Prostate gland (tissue), 2 donors: ENCODE measurements around the gene TPD52L1. TPM values are rescaled to one million over a fixed set of nuclear protein-coding genes. Genes with fewer than 3 reads are reported as not detected.
A peak's percentile ranks its signal among the peaks of the same experiment; 100 is the strongest.

Experiments used
- DNase-seq: peaks from one replicate; pipeline ENCODE4 v3.0.0-alpha.2; 2019; ENCODE audit warnings: low spot score
- H3K27ac ChIP-seq, 2 donors: fragments of 200-600 bp; sonication (generic); 2 replicates each; pipeline ENCODE4 v1.5.1; 2017 to 2019
- H3K27me3 ChIP-seq: fragments of 200-600 bp; sonication (generic); replicated peaks from 2 replicates; pipeline ENCODE4 v1.5.1; 2019; ENCODE audit not compliant: insufficient read depth
- H3K36me3 ChIP-seq, 2 donors: fragments of 200-600 bp; sonication (generic); 1 replicate in 1 of 2; 2 replicates in 1 of 2; pipeline versions ENCODE4 v1.5.1 to v1.8.1; 2017 to 2019
- H3K4me1 ChIP-seq: fragments of 200-600 bp; sonication (generic); replicated peaks from 2 replicates; pipeline ENCODE4 v1.5.1; 2019
- H3K4me3 ChIP-seq, 2 donors: fragments of 200-600 bp; sonication (generic); 2 replicates each; pipeline ENCODE4 v1.5.1; 2017 to 2019
- H3K9me3 ChIP-seq: fragments of 200-600 bp; sonication (generic); 2 replicates; pipeline ENCODE4 v1.5.1; 2017
- CTCF ChIP-seq, 4 experiments: fragments of 200-600 bp in 2 of 4; fragments of 450-650 bp in 2 of 4; sonication (generic) in 2 of 4; IDR thresholded peaks; 1 replicate in 3 of 4; 2 replicates in 1 of 4; pipeline ENCODE4 v1.5.1; 2016 to 2019; ENCODE audit warnings: antibody characterized with exemption in 4 of 4, mild to moderate bottlenecking in 2 of 4, moderate library complexity in 2 of 4
- POLR2A ChIP-seq: fragments of 450-650 bp; IDR thresholded peaks from one replicate; pipeline ENCODE4 v1.6.1; 2016; ENCODE audit warnings: antibody characterized with exemption, mild to moderate bottlenecking
- POLR2AphosphoS5 ChIP-seq: sonication (generic); formaldehyde crosslinking; IDR thresholded peaks from one replicate; pipeline ENCODE4 v1.6.1; 2017; ENCODE audit warnings: antibody characterized with exemption
- whole genome bisulfite sequencing: methylation state at CpG from one replicate; pipeline ENCODE4 v1.1.5; 2018; 5-methylcytosine and 5-hydroxymethylcytosine counted together
- intact Hi-C: fragments of 100-400 bp; cut with DNase I; formaldehyde crosslinking; loops from one replicate; pipeline ENCODE4 v1.14.2; 2022
- total RNA-seq, 2 donors: library from RNA; depleted of rRNA; stranded (reverse); fragments of >200 nt; gene quantifications; one replicate each; pipeline ENCODE4 v1.1.0, GENCODE V29; 2016

Gene TPD52L1
- total RNA-seq, result 100 to 1,000 TPM in 1 of 2 donors, 10 to 100 TPM in 1; 63.9 to 105 TPM

- intact Hi-C loops, result loop anchor here (1.0 to 10.0 kb wide), 4 partner anchors 81 to 801 kb away; partner anchors contain the start of genes HDDC2 and HINT3
These were observed at the start of gene TPD52L1 for GRCh38 chr6:125153391-125154117. Gene TPD52L1, plus strand, starts transcription at chr6:125153773. Its CDS starts 179 bp downstream, at chr6:125153952.

GRCh38 chr6:125104425-125104824 lies 49.1 kb upstream of the TPD52L1 start:
- H3K9me3 ChIP-seq, result no peaks in the 10 kb centered on the region
- WGBS, result 25% methylated on average over 4 of the region's 4 CpGs
- H3K27ac ChIP-seq, result no peak overlapping the region
- no peaks in the 10 kb centered on the region for H3K27me3 ChIP-seq
- intact Hi-C loops, result no loop called here
- H3K4me1 ChIP-seq, result no peaks in the 10 kb centered on the region
- H3K36me3 ChIP-seq, result no peaks in the 10 kb centered on the region
- TF ChIP-seq POLR2AphosphoS5 (no peak), CTCF (IDR thresholded peaks at IDR 0.05) (no peak), POLR2A (no peak)
- no peak overlapping the region for H3K4me3 ChIP-seq
- DNase-seq, result peak; percentile 12

More at GRCh38 chr6:125153391-125154117, at the start of gene TPD52L1:
- Histone ChIP-seq H3K36me3 (no peaks in the 10 kb centered on the region), H3K9me3 (no peaks in the 10 kb centered on the region), H3K4me3 (peak within 1 kb of the TSS; percentile 52 to 68), H3K27me3 (no peaks in the 10 kb centered on the region), H3K4me1 (peaks cover 5% of the 10 kb centered on the region), H3K27ac (peak within 1 kb of the TSS; percentile 85 to 90)
- peak; percentile 85 for DNase-seq
- peak; percentile 44 for TF ChIP-seq POLR2A
- peak; percentile 78 to 92 (median 88) for TF ChIP-seq CTCF (IDR thresholded peaks at IDR 0.05)
- TF ChIP-seq POLR2AphosphoS5, result peak; percentile 78
- WGBS, result under 1% methylated on average over 47 of the region's 47 CpGs

- Histone ChIP-seq H3K36me3 (no peaks in the 10 kb centered on the region), H3K4me3 (no peak overlapping the region), H3K27me3 (no peaks in the 10 kb centered on the region), H3K27ac (no peak overlapping the region), H3K9me3 (no peaks in the 10 kb centered on the region), H3K4me1 (no peaks in the 10 kb centered on the region)
- WGBS, result 91% methylated on average over 5 of the region's 5 CpGs
- TF ChIP-seq POLR2A (no peak), CTCF (IDR thresholded peaks at IDR 0.05) (no peak), POLR2AphosphoS5 (no peak)
- intact Hi-C loops, result no loop called here
- DNase-seq, result no peak
These were observed 46.5 kb upstream of the TPD52L1 start for GRCh38 chr6:125107048-125107447.

GRCh38 chr6:125107896-125108295 lies 45.7 kb upstream of the TPD52L1 start:
- TF ChIP-seq POLR2AphosphoS5 (no peak), CTCF (IDR thresholded peaks at IDR 0.05) (no peak), POLR2A (no peak)
- DNase-seq, result no peak
- intact Hi-C loops, result no loop called here

GRCh38 chr6:125110056-125110455 lies 43.5 kb upstream of the TPD52L1 start:
- 95% methylated on average over 1 of the region's 1 CpG for WGBS
- no peak for TF ChIP-seq POLR2A
- TF ChIP-seq CTCF (IDR thresholded peaks at IDR 0.05), result no peak
- TF ChIP-seq POLR2AphosphoS5, result no peak
- H3K4me1 ChIP-seq, result no peaks in the 10 kb centered on the region
- no peaks in the 10 kb centered on the region for H3K27me3 ChIP-seq
- H3K9me3 ChIP-seq, result no peaks in the 10 kb centered on the region
- no peak overlapping the region for H3K27ac ChIP-seq
- intact Hi-C loops, result no loop called here
- no peaks in the 10 kb centered on the region for H3K36me3 ChIP-seq
- H3K4me3 ChIP-seq, result no peak overlapping the region
- no peak for DNase-seq

More at GRCh38 chr6:125107896-125108295, 45.7 kb upstream of the TPD52L1 start:
- H3K27ac ChIP-seq, result no peak overlapping the region
- H3K36me3 ChIP-seq, result no peaks in the 10 kb centered on the region
- no peaks in the 10 kb centered on the region for H3K4me1 ChIP-seq
- H3K9me3 ChIP-seq, result no peaks in the 10 kb centered on the region
- WGBS, result 83% methylated on average over 3 of the region's 3 CpGs
- no peak overlapping the region for H3K4me3 ChIP-seq
- H3K27me3 ChIP-seq, result no peaks in the 10 kb centered on the region
